Activated CD4-positive, alpha-beta memory T cell treated with anti-CD3 and anti-CD28 coated beads, Interleukin-2, amount 10 ng/mL, durations not matched to agents 7 days and 5 days (primary cell): ENCODE measurements around the gene VTI1A. TPM values are rescaled to one million over a fixed set of nuclear protein-coding genes. Genes with fewer than 3 reads are reported as not detected.
"Not testable (repeated sequence)": the region's sequence is repeated elsewhere in the genome, so short reads cannot be mapped to it uniquely, and the experiment has no call there.

Experiments
- CTCF ChIA-PET: fragments of 350-600 bp; sonication (Branson Sonifier 250); formaldehyde crosslinking; loops from one replicate; lab custom pipeline; 2021; ENCODE audit warnings: antibody characterized with exemption, inconsistent platforms; lab: Charles Lee
- POLR2A ChIA-PET: fragments of 350-600 bp; sonication (Branson Sonifier 250); formaldehyde crosslinking; loops from one replicate; lab custom pipeline; 2021; ENCODE audit warnings: antibody characterized with exemption; lab: Charles Lee
- DNase-seq: peaks from one replicate; pipeline ENCODE4 v3.0.0-alpha.2; 2020
- H3K27ac Mint-ChIP-seq: one replicate; pipeline ENCODE4 v1.8.0; 2021; ENCODE audit warnings: mild to moderate bottlenecking, mixed read lengths
- H3K27me3 Mint-ChIP-seq: one replicate; pipeline ENCODE4 v1.8.0; 2021; ENCODE audit warnings: mixed read lengths
- H3K36me3 Mint-ChIP-seq: one replicate; pipeline ENCODE4 v1.8.0; 2021; ENCODE audit warnings: low read depth, mixed read lengths
- H3K4me1 Mint-ChIP-seq: one replicate; pipeline ENCODE4 v1.8.0; 2021; ENCODE audit warnings: mixed read lengths
- H3K4me3 Mint-ChIP-seq: one replicate; pipeline ENCODE4 v1.8.0; 2021; ENCODE audit warnings: mild to moderate bottlenecking, mixed read lengths
- H3K9me3 Mint-ChIP-seq: one replicate; pipeline ENCODE4 v1.8.0; 2021; ENCODE audit warnings: mixed read lengths
- total RNA-seq, 2 experiments: library from RNA; stranded (reverse); gene quantifications; one replicate each; pipeline ENCODE4 v1.2.3, GENCODE V29; 2021

The VTI1A gene
- total RNA-seq, 2 experiments from 2014 or later: 32.9 to 37.3 TPM

DNA sequence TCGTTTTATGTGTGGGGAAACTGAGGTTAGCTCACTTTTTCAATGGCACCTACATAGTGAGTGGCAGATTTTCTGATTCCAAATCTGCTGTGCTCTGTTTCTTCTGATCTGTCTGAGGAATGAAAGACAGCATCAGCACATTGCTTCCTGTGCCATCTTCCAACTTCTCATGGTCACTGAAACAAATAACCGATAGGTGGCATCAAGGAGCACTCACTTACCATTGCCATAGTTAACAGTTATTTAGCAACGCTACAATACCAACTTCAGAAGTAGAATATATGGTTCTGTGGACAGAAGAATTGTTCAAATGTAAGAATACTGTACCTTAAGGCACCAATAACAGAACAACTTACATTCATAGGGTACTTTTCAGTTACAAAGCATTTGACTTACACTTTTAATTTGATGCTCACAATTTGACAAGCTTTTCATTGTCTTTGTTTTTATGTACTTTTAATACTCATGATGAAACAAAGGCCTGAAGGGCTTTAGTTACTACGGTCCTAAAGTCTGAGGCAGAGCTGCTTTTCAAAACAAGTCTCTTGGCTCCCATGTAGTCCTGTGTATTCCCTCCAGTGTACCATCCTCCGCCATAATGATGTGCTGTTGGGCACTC, 274.2 kb downstream of the VTI1A start:
- CTCF ChIA-PET: interaction anchor here (0.8 to 2.2 kb wide), 4 partner anchors 9 to 664 kb away, joined by 3 to 5 read pairs (median 4); no protein-coding TSS in a partner anchor
- Mint-ChIP-seq H3K27ac (no peak overlapping the region), H3K4me1 (no peaks in the 10 kb centered on the region), H3K9me3 (no peaks in the 10 kb centered on the region), H3K27me3 (no peaks in the 10 kb centered on the region), H3K4me3 (no peak overlapping the region), H3K36me3 (no peaks in the 10 kb centered on the region)
- DNase-seq: no peak
- POLR2A ChIA-PET: no interaction called here

GRCh38 chr10:112722758-112723157, 275.7 kb downstream of the VTI1A start:
- no peak for DNase-seq
- Mint-ChIP-seq H3K9me3 (no peaks in the 10 kb centered on the region), H3K36me3 (no peaks in the 10 kb centered on the region), H3K4me1 (no peaks in the 10 kb centered on the region), H3K27me3 (no peaks in the 10 kb centered on the region), H3K27ac (no peak overlapping the region), H3K4me3 (no peak overlapping the region)
- ChIA-PET POLR2A (no interaction called here), CTCF (interaction anchor here (1.1 kb wide), 1 partner anchor 841 kb away, joined by 3 read pairs; no protein-coding TSS in a partner anchor)

GRCh38 chr10:112723876-112724275, 276.9 kb downstream of the VTI1A start:
- no peaks in the 10 kb centered on the region for H3K36me3 Mint-ChIP-seq
- no peak for DNase-seq
- CTCF ChIA-PET: interaction anchor here (0.9 to 1.2 kb wide), 3 partner anchors 85 to 661 kb away, joined by 3 to 4 read pairs (median 4); no protein-coding TSS in a partner anchor
- no peaks in the 10 kb centered on the region for H3K4me1 Mint-ChIP-seq
- POLR2A ChIA-PET: no interaction called here
- no peak overlapping the region for H3K27ac Mint-ChIP-seq
- no peaks in the 10 kb centered on the region for H3K9me3 Mint-ChIP-seq
- no peaks in the 10 kb centered on the region for H3K27me3 Mint-ChIP-seq
- H3K4me3 Mint-ChIP-seq: no peak overlapping the region

- Mint-ChIP-seq H3K27me3 (no peaks in the 10 kb centered on the region), H3K4me1 (no peaks in the 10 kb centered on the region), H3K9me3 (no peaks in the 10 kb centered on the region), H3K36me3 (no peaks in the 10 kb centered on the region), H3K4me3 (no peak overlapping the region), H3K27ac (no peak overlapping the region)
- CTCF ChIA-PET: interaction anchor here (1.2 kb wide), 1 partner anchor 252 kb away, joined by 4 read pairs; no protein-coding TSS in a partner anchor
- POLR2A ChIA-PET: no interaction called here
- DNase-seq: no peak
Measured at GRCh38 chr10:112724404-112724991, 277.5 kb downstream of the VTI1A start.

GRCh38 chr10:112728118-112728883, 281.3 kb downstream of the VTI1A start:
- no peak for DNase-seq
- Mint-ChIP-seq H3K27me3 (no peaks in the 10 kb centered on the region), H3K27ac (no peak overlapping the region), H3K4me1 (no peaks in the 10 kb centered on the region), H3K4me3 (no peak overlapping the region), H3K9me3 (no peaks in the 10 kb centered on the region), H3K36me3 (no peaks in the 10 kb centered on the region)
- ChIA-PET CTCF (no interaction called here), POLR2A (no interaction called here)

DNA sequence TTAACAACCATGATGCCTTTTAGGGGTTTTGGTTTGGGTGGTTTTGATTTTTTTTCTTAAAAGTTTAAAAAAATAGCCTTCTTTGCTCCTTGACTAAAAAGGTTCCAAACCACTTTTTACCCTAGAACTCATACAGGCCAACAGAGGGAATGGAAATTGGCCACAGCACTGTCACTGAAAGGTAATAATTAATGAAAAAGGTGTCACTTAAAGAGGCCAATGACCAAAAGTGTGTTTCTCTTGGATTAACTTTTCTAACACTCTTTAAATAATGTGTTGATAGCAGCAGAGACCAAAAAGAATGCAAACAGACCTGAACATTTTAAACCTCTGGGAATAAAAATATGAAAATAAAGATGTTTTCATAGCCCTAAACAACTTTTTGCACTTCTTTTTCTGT, 282.0 kb downstream of the VTI1A start:
- DNase-seq: no peak
- no peak overlapping the region for H3K4me3 Mint-ChIP-seq
- H3K27ac Mint-ChIP-seq: no peak overlapping the region
- no peaks in the 10 kb centered on the region for H3K4me1 Mint-ChIP-seq
- H3K36me3 Mint-ChIP-seq: no peaks in the 10 kb centered on the region
- ChIA-PET POLR2A (no interaction called here), CTCF (no interaction called here)
- H3K27me3 Mint-ChIP-seq: no peaks in the 10 kb centered on the region
- H3K9me3 Mint-ChIP-seq: no peaks in the 10 kb centered on the region

GRCh38 chr10:112731450-112731849, 284.4 kb downstream of the VTI1A start:
- H3K27me3 Mint-ChIP-seq, POLR2A ChIA-PET, CTCF ChIA-PET, H3K4me3 Mint-ChIP-seq, H3K9me3 Mint-ChIP-seq, H3K36me3 Mint-ChIP-seq, H3K4me1 Mint-ChIP-seq, H3K27ac Mint-ChIP-seq, DNase-seq: not testable (repeated sequence)

DNA sequence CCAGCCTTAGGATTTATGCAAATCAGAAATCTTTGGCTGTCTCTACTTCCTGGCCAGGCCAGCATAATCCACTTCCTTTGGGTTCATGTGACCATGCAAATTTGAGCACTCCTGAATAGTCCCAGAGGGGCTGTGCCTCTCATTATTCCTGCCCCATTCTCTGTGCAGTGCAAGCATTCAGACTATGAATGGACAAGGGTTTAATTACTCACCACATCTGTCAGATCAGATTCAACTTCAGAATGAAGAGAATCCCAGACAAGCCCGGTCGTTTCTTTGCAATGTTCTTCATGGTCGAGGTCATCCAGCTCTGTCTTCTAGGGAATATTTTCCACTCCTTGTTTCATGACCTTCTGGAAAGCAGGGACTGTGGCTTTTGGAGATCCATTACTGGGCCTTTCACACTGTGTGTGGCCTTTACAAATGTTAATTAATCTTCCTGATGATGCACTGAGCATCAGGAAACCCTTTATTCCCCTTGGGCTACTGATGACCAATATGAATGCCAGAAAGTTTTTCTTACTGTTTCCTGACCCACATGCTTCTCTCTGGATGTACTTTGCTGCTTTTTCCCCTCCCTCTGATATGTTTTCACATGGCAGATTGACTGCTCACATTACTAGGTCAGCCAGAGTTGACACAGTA, 285.4 kb downstream of the VTI1A start:
- CTCF ChIA-PET: no interaction called here
- H3K27ac Mint-ChIP-seq: no peak overlapping the region
- POLR2A ChIA-PET: no interaction called here
- no peak for DNase-seq
- H3K36me3 Mint-ChIP-seq: no peaks in the 10 kb centered on the region
- no peaks in the 10 kb centered on the region for H3K27me3 Mint-ChIP-seq
- no peak overlapping the region for H3K4me3 Mint-ChIP-seq
- no peaks in the 10 kb centered on the region for H3K9me3 Mint-ChIP-seq
- H3K4me1 Mint-ChIP-seq: no peaks in the 10 kb centered on the region

GRCh38 chr10:112735041-112735695, 288.2 kb downstream of the VTI1A start:
- Mint-ChIP-seq H3K9me3 (no peaks in the 10 kb centered on the region), H3K4me3 (no peak overlapping the region), H3K27me3 (no peaks in the 10 kb centered on the region), H3K36me3 (no peaks in the 10 kb centered on the region), H3K27ac (no peak overlapping the region), H3K4me1 (no peaks in the 10 kb centered on the region)
- no peak for DNase-seq
- POLR2A ChIA-PET: no interaction called here
- CTCF ChIA-PET: no interaction called here

GRCh38 chr10:112738606-112739591, 291.9 kb downstream of the VTI1A start:
- ChIA-PET CTCF (no interaction called here), POLR2A (no interaction called here)
- Mint-ChIP-seq H3K9me3 (no peaks in the 10 kb centered on the region), H3K27me3 (no peaks in the 10 kb centered on the region), H3K36me3 (no peaks in the 10 kb centered on the region), H3K27ac (no peak overlapping the region), H3K4me3 (no peak overlapping the region), H3K4me1 (no peaks in the 10 kb centered on the region)
- no peak for DNase-seq

DNA sequence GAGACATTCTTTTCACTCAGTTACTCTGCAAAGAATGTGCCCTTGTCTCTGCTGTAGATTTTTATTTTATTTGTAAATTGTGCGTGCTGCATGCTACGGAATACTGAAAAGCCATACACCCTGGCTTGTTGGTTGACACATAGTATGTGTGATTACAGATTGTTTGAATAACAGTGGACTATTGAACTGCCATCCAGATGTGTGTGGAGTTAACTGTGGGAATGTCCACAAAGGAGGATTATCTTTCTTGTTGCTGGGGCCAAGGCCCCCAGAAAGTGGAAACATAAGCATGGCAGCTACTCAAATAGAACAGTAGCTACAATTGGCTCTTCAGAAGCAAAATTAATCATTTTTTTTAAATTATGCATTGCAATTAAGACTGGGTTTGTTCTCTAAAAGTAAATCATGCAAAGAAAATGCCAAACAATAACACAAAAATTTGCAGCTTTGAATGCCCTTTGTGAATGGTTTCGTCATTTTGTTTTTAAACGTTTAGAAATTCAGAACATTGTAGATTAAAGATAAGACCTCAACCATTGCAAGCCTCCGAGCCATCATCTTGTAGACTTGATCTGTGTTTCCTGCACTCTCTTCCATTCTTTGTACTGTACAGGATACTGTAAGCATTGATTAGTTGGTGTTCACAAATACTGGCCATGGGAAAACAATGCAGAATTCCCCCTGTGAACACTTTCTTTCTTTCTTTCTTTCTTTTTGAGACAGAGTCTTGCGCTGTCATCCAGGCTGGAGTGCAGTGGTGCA, 292.8 kb downstream of the VTI1A start:
- ChIA-PET CTCF (no interaction called here), POLR2A (no interaction called here)
- H3K27me3 Mint-ChIP-seq: no peaks in the 10 kb centered on the region
- DNase-seq: no peak
- H3K4me1 Mint-ChIP-seq: no peaks in the 10 kb centered on the region
- no peaks in the 10 kb centered on the region for H3K9me3 Mint-ChIP-seq
- no peak overlapping the region for H3K27ac Mint-ChIP-seq
- no peaks in the 10 kb centered on the region for H3K36me3 Mint-ChIP-seq
- H3K4me3 Mint-ChIP-seq: no peak overlapping the region
